ENCODE results near the gene RALGAPA2.
"Not testable (repeated sequence)": the region's sequence is repeated elsewhere in the genome, so short reads cannot be mapped to it uniquely, and the experiment has no call there.

The RALGAPA2 gene

DNA sequence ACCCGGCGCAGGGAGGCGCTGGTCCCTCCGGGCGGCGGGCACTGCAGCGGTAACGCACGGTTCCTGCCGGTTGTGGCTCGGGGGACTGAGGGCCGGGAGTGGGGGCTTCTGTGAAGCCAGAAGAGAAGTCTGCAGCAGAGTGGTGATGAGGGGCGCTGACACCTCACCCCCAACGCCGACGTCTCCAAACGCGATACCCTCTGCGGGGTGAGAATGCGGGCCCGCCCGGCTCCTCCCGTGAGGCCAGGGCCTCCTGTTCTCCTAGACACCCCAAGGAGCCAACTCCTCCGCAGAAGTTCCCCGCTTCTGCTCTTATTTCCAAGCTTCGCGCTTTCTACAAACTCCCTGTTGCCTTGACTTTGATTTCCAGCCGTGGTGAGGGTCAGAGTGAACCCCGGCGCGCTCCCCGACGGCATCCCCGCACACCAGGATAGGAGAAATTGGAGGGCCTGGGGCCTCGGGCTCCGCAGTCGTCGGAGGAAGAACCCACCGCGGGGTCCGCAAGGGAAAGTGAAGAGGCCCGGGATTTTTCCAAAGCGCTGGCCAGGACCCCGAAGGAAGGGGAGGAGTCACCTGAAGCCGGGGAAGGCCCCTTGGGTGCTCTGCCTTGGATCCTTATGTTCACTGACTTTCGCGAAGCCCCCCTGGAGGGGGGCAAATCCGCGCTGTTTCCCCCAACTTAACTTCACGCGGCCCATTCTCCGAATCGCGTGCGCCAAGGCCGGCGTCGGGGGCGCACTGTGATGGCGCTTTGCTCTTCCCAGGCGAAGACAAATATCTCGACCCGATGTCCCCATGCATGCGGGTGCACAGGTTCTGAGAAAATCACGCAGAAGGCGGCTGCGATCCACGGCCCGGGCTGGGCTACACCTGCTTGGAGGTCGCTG, 347.6 kb downstream of the RALGAPA2 start:
- DNase-seq = no peak

DNA sequence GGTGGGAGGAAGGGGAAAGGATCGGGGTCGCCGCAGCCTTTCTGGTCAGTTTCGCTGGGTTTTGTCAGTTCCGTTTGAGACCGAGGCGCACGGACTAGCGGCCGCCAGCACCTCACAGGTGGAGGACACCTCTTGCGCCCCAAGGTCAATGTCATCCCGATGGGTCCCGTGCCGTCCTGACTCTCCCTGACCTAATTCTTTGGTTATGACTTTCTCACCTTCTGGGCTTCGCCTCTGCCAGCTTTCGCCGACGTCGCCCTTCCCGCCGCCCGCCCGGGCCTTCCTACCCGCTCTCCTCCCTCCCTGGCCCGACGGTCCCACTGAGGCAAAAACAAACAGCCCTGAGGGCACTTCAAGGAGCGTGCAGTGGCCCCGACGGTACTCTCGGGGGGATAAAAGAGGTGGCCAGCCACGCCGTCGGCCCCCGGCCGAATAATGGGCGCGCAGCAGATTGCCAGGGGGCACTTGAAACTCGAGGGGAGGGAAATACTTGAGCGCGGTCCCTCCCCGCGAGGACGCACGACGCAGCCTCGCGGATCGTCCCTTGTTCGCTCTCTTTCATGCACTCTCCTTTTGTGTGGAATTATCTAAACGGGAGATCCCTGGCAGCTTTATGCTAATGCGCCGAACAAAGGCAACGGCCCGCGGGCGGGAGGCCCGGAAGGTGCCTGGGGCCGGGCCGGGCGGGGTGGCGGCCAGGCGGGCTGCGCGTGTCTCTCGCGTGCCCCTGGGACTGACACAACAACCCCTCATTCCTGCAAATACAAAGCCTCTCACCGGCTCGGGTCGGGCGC, 348.4 kb downstream of the RALGAPA2 start:
- DNase-seq = peak in 1 of 14 donors; percentile 60

DNA sequence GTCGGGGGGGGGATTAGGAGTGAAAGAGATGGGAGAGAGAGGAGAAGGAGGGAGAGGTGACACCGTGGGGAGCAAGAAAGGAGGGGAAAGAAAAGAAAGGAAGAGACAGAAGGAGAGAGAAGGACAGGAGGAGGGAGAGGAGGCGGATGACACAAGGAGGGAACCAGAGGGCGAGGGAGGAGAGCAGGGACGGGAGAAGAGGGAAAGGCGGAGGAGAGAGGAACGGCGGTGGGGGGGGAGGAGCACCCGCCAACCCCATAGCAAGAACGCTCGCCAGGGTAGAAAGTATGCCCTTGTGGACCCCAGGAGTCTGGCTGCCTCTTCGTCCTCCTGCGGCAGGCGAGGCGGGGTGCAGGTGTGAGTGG, 349.0 kb downstream of the RALGAPA2 start:
- DNase-seq = peak in 1 of 14 donors; percentile 69

DNA sequence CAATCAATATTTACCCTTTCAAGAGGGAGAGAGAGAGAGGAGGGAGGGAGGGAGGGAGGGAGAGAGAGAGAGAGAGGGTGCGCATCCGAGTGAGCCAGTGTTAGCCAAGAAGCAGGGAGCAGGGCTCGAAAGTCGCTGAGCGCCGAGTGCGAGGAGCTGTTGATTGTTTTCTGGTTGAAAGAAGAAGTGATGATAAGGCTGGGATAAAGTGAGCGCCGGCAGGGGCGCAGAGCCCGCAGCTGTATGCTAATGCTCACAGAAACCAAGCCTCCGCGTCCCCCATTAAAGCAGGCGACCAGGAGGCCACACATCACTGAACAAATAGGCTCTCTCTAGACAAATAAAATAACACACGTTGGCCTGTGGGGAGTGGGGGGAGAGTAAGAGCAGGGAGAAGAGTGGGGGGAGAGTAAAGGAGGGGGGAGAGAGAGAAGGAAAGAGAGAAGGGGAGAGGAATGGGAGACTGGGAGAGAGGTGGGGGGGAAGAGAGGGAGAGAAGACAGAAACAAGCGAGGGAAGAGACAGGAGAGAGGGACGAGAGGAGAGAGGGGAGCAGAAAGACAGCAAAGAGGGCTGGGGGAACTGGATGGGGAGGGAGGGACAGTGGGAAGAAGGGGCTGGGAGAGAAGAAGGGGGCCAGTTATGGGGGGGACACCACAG, 349.5 kb downstream of the RALGAPA2 start:
- peak in 3 of 14 donors; percentile 8 to 75 (median 48) for DNase-seq

DNA sequence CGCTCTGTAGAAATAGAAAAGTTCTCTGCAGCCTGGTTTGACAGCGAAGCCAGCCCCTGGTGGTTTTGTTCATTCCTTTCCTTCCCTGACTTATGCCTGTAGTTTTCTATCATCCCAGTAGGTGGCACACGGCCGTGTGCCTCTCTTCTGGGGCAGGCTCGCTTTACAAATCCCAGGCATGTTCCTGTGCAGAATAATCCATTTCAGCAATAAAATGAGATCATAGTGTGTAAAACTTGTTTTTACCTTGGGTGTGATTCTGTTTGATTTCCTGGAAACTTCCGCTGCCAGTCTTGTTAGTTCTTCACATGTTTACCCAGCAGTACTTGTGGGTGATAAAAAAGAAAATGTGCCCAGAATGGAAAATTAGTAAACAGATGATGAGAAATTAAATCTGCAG, 352.0 kb downstream of the RALGAPA2 start:
- DNase-seq = peak in 7 of 14 donors; percentile 12 to 71 (median 18)

DNA sequence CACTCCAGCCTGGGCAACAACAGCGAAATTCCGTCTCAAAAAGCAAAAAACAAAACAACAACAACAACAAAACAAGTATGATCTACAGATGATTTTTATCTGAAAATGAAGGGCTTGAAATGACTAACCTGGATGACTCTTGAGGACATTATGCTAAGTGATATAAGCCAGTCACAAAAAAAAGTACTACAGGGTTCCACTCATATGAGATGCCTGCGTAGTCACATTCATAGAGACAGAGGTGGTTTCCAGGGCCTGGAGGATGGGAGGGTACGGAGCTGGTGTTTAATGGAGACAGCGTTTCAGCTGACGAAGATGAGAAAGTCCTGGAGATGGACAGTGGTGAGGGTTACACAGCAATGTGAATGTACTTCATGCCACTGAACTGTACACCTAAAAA, 352.8 kb downstream of the RALGAPA2 start:
- no peak for DNase-seq

DNA sequence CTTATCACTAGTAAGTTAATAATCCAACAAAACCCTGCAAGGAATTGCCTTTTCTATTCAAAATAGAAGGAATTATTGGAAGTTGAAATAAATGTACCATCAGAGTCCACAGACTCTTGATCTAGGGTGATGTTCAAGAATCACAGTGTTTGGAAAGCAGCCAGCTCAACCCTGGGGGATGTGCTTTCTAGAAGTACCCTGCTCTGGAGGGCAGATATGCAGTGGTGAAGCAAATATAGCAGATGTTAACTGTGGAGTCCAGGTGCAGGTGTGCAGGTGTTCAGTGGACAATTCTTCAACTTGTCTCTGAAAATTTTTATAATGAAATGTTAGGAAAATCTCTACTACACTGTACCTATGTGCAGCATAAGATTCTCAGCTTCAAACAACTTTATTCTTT, 353.6 kb downstream of the RALGAPA2 start:
- DNase-seq = peak in 1 of 14 donors; percentile 7

DNA sequence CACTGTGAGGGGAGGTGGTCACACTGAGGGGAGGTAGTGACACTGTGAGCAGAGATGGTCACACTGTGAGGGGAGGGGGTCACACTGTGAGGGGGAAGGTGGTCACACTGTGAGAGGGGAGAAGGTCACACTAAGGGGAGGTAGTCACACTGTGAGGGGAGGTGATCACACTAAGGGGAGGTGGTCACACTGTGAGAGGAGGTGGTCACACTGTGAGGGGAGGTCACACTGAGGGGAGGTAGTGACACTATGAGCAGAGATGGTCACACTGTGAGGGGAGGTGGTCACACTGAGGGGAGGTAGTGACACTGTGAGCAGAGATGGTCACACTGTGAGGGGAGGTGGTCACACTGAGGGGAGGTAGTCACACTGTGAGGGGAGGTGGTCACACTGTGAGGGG, 356.9 kb downstream of the RALGAPA2 start:
- not testable (repeated sequence) for DNase-seq

DNA sequence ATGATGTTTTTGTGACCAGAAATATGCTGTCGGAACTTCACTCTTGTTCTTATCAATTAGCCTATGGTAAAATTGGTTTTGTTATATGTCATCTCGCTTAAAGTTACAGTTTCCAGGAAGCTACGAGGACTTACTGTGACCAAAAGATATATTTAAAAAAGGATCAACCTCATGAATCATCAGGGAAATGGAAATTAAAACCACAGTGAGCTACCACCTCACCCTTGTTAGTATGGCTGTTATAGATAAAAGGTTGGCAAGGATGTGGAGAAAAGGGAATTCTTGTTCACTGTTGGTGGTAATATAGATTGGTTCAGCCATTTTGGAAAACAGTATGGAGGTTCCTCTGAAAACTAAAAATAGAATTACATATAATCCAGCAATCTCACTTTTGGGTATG, 358.9 kb downstream of the RALGAPA2 start:
- no peak for DNase-seq

DNA sequence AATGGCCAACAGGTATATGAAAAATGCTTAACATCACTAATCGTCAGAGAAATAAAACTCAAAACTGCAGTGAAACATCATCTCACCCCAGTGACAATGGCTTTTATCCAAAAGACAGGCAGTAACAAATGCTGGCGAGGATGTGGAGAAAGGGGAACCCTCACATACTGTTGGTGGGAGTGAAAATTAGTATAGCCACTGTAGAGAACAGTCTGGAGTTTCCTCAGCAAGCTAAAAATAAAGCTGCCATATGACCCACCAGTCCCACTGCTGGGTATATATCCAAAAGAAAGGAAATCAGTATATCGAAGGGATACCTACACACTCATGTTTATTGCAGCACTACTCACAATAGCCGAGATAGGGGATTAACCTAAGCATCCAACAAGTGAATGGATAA, 368.0 kb downstream of the RALGAPA2 start:
- DNase-seq = no peak

DNA sequence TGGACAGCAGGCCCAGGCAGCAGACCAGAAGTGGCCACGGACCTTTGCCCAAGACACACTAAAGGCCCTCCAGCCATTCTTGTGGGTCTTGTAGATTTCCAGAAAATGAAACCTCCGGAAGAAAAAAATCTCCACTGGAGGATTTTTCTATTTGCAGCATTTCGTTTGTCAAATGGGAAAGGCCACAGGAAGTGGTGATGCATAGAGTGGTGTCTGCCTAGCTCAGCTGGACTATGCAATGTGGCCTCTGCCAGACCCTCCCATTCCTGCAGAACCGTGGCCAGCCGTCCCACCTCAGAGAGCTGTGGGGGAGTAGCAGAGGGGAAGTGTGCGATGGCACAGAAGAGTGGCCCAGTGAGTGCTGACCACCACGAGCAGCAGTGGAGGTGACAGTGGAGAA, 368.5 kb downstream of the RALGAPA2 start:
- no peak for DNase-seq
